Activated CD8-positive, alpha-beta memory T cell treated with anti-CD3 and anti-CD28 coated beads, Interleukin-2, amount 50 U/mL, for 1 hour (primary cell): Measurements from ENCODE around the gene MYH11.
A peak's percentile ranks its signal among the peaks of the same experiment; 100 is the strongest.
"Not testable (repeated sequence)": the region's sequence is repeated elsewhere in the genome, so short reads cannot be mapped to it uniquely, and the experiment has no call there.

Source experiments
- DNase-seq: peaks from one replicate; pipeline ENCODE4 v3.0.0-alpha.2; 2020; ENCODE audit errors: extremely low read depth

The MYH11 gene

GRCh38 chr16:15674571-15674970, 182.3 kb downstream of the MYH11 start:
- no peak for DNase-seq

DNA sequence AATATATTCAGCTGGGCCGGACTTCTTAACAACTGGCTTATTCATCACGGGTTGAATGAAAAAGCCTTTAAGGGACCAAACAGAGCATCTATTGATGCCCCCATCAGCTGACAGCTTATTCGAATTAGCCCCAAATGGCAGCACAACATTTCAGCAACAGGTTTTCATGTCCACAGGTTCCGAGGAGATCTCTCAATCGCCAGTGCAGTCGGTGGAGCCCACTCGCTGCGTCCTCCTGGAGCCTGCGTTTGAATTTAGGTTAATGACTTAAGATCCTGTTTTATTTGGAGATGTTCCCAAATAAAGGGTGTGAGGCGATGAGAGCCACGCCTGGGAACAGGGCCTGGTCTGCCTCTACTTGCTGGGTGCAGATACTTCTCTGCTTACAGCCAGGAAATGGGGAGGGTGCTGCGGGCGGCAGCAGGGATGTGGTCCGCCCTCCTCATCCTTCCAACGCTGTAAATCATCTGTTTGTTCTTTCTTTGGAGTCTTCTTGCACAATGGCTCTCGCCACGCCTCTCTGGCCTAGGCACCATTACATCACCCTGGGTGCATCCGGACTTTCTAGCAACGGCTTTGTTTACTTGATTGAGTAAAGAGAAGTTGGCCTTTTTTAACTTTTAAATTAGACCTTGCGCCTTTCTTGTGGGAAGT, 184.2 kb downstream of the MYH11 start:
- peak; percentile 51 for DNase-seq

- DNase-seq, result not testable (repeated sequence)
Measured at GRCh38 chr16:15672127-15672513, 184.7 kb downstream of the MYH11 start.

GRCh38 chr16:15671530-15672117, 185.2 kb downstream of the MYH11 start:
- no peak for DNase-seq

DNA sequence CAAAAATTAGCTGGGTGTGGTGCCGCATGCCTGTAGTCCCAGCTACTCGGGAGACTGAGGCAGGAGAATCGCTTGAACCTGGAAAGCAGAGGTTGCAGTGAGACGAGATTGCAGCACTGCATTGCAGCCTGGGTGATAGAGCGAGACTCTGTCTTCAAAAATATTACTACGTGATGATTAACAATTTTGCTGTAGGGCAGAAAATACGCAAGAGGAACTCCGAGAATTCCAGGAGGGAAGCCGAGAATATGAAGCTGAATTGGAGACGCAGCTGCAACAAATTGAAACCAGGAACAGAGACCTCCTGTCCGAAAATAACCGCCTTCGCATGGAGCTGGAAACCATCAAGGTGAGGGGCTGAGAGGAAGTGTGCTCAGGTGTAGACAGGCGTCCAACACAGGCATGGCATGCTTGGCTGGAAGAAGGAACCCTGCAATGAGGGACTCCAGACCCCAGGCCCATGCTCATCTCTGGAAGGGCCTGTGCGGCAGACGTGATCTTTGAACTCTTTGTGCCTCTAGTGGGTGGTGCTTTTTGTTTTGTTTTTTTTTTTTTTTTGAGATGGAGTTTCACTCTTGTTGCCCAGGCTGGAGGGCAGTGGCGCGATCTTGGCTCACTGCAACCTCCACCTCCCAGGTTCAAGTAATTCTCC, 189.6 kb downstream of the MYH11 start:
- no peak for DNase-seq

- DNase-seq, result no peak
Measured at GRCh38 chr16:15665107-15665506, 191.7 kb downstream of the MYH11 start.

GRCh38 chr16:15660203-15660601, 196.6 kb downstream of the MYH11 start:
- DNase-seq, result no peak

- no peak for DNase-seq
Measured at GRCh38 chr16:15658556-15658955, 198.3 kb downstream of the MYH11 start.

- DNase-seq, result no peak
Measured at GRCh38 chr16:15658149-15658548, 198.7 kb downstream of the MYH11 start.

GRCh38 chr16:15655561-15655960, 201.3 kb downstream of the MYH11 start:
- DNase-seq, result not testable (repeated sequence)

DNA sequence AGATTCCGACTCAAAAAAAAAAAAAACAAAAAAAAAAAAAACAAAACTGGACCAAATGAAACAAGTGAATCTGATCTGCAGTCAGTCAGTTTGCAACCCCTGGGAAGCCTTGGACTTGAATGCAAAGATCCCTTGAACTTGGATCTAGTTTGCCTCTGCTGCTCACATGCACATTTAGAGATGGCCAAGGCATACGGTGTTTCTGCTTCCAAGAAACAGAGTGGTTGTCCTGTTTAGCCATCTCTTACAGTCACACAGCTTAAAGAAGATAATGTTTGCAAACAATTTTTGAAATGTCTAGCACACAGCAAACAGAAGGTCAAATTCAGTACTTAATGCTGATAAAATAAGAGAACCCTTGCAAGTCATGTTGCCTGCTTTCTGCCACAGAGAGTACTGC, 202.2 kb downstream of the MYH11 start:
- DNase-seq, result no peak

DNA sequence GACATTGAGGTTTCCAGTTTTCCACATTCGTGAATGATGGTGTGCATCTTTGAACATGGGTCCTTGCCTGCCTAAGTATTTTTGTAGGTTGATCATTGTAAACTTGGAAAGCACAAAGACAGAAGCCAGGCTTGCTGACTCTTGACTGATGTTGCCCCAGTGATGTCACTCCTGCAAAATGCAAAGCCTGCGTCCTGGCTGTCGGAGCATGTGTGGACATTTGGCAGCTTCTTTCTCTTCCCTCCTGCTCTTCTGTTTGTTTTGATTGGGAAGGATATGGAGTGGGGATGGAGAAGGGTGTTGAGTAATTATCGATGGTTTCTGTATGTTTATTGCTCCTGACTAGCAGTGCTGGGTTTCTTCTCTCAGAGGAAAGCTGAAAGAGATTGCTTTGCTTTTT, 203.6 kb downstream of the MYH11 start:
- no peak for DNase-seq
